Trophoblast cell (in vitro differentiated cells and primary cell): ENCODE results near the gene CADPS2.

Experiments
- DNase-seq, 2 donors: peaks; one replicate each; pipeline ENCODE4 v3.0.0-alpha.2; 2016
- H2AFZ ChIP-seq: 2 replicates; pipeline ENCODE4 v1.6.1; 2013; ENCODE audit warnings: low read length, moderate library complexity, mild to moderate bottlenecking; ENCODE audit not compliant: insufficient read depth, poor library complexity
- H2AK5ac ChIP-seq: 2 replicates; pipeline ENCODE4 v1.6.1; 2013; ENCODE audit warnings: mild to moderate bottlenecking, low read length
- H2BK120ac ChIP-seq: 2 replicates; pipeline ENCODE4 v1.6.1; 2013; ENCODE audit warnings: low read length, mild to moderate bottlenecking, moderate library complexity; ENCODE audit not compliant: insufficient read depth, poor library complexity
- H2BK12ac ChIP-seq: 2 replicates; pipeline ENCODE4 v1.6.1; 2013; ENCODE audit warnings: mild to moderate bottlenecking, low read length, moderate library complexity
- H2BK5ac ChIP-seq: 2 replicates; pipeline ENCODE4 v1.6.1; 2013; ENCODE audit warnings: low read length, low read depth, moderate library complexity, mild to moderate bottlenecking; ENCODE audit not compliant: poor library complexity
- H3K14ac ChIP-seq: 2 replicates; pipeline ENCODE4 v1.6.1; 2013; ENCODE audit warnings: mild to moderate bottlenecking, low read length
- H3K18ac ChIP-seq: 2 replicates; pipeline ENCODE4 v1.6.1; 2013; ENCODE audit warnings: mild to moderate bottlenecking, low read length
- H3K23ac ChIP-seq: 2 replicates; pipeline ENCODE4 v1.6.1; 2013; ENCODE audit warnings: low read length
- H3K27ac ChIP-seq: 2 replicates; pipeline ENCODE4 v1.5.1; 2013; ENCODE audit warnings: low read depth, mild to moderate bottlenecking, inconsistent platforms, low read length, moderate library complexity
- H3K27me3 ChIP-seq: 2 replicates; pipeline ENCODE4 v1.6.1; 2013; ENCODE audit warnings: inconsistent platforms, mild to moderate bottlenecking, low read length, moderate library complexity; ENCODE audit not compliant: insufficient read depth
- H3K36me3 ChIP-seq, 2 experiments: 1 replicate in 1 of 2; 2 replicates in 1 of 2; pipeline ENCODE4 v1.6.1; 2013; ENCODE audit warnings: low read length in 2 of 2, mild to moderate bottlenecking in 2 of 2, moderate library complexity in 1 of 2; ENCODE audit not compliant: insufficient read depth in 2 of 2, control insufficient read depth in 1 of 2
- H3K4ac ChIP-seq: 2 replicates; pipeline ENCODE4 v1.6.1; 2013; ENCODE audit warnings: low read depth, mild to moderate bottlenecking, low read length, moderate library complexity
- H3K4me1 ChIP-seq, 2 experiments: 1 replicate in 1 of 2; 2 replicates in 1 of 2; pipeline ENCODE4 v1.6.1; 2013; ENCODE audit warnings: low read length in 2 of 2, mild to moderate bottlenecking in 2 of 2, moderate library complexity in 1 of 2; ENCODE audit not compliant: insufficient read depth in 2 of 2, control insufficient read depth in 1 of 2
- H3K4me2 ChIP-seq: 2 replicates; pipeline ENCODE4 v1.6.1; 2013; ENCODE audit warnings: inconsistent platforms, mild to moderate bottlenecking, low read length, moderate library complexity
- H3K4me3 ChIP-seq: 2 replicates; pipeline ENCODE4 v1.5.1; 2013; ENCODE audit warnings: mild to moderate bottlenecking, low read depth, low read length, inconsistent platforms
- H3K79me1 ChIP-seq: one replicate; pipeline ENCODE4 v1.6.1; 2013; ENCODE audit warnings: low read length
- H3K79me2 ChIP-seq: 2 replicates; pipeline ENCODE4 v1.6.1; 2013; ENCODE audit warnings: low read length, mild to moderate bottlenecking; ENCODE audit not compliant: control insufficient read depth, insufficient read depth, poor library complexity
- H3K9ac ChIP-seq: 2 replicates; pipeline ENCODE4 v1.6.1; 2013; ENCODE audit warnings: mild to moderate bottlenecking, low read length
- H3K9me3 ChIP-seq: 2 replicates; pipeline ENCODE4 v1.6.1; 2013; ENCODE audit warnings: low read depth, mild to moderate bottlenecking, control low read depth, inconsistent platforms, low read length; ENCODE audit not compliant: insufficient read depth
- H4K12ac ChIP-seq: 2 replicates; pipeline ENCODE4 v1.6.1; 2013; ENCODE audit warnings: low read depth, mild to moderate bottlenecking, low read length, moderate library complexity
- H4K8ac ChIP-seq: 2 replicates; pipeline ENCODE4 v1.6.1; 2013; ENCODE audit warnings: low read depth, mild to moderate bottlenecking, low read length, moderate library complexity
- H4K91ac ChIP-seq: one replicate; pipeline ENCODE4 v1.6.1; 2013; ENCODE audit warnings: low read depth, mild to moderate bottlenecking, low read length, moderate library complexity
- WGBS: extraction: QIAGEN DNeasy Blood & Tissue Kit; methylation state at CpG from one replicate; pipeline ENCODE4 v1.1.7; 2013; ENCODE audit warnings: missing lambda C conversion rate; ENCODE audit not compliant: insufficient read length, insufficient coverage; ENCODE audit errors: extremely low coverage; 5-methylcytosine and 5-hydroxymethylcytosine counted together

Gene CADPS2

GRCh38 chr7:122298618-122299017 is 587.6 kb downstream of the CADPS2 start:
- H3K23ac ChIP-seq, result no peak overlapping the region
- H3K9me3 ChIP-seq, result peaks cover 2% of the 10 kb centered on the region
- H3K79me2 ChIP-seq, result no peaks in the 10 kb centered on the region
- no peak overlapping the region for H2BK5ac ChIP-seq
- H3K4me1 ChIP-seq, result peaks cover 7 to 8% of the 10 kb centered on the region in 2 experiments
- no peak overlapping the region for H4K8ac ChIP-seq
- H3K36me3 ChIP-seq, result no peaks in the 10 kb centered on the region
- H3K4ac ChIP-seq, result no peak overlapping the region
- no peak overlapping the region for H2BK12ac ChIP-seq
- H3K79me1 ChIP-seq, result no peaks in the 10 kb centered on the region
- no peak overlapping the region for H2BK120ac ChIP-seq
- H3K9ac ChIP-seq, result no peak overlapping the region
- no peak overlapping the region for H2AK5ac ChIP-seq
- no CpG with 5 or more reads among the region's 2 CpGs for WGBS
- H3K18ac ChIP-seq, result no peak overlapping the region
- no peak overlapping the region for H3K27ac ChIP-seq
- H2AFZ ChIP-seq, result no peak overlapping the region
- H4K12ac ChIP-seq, result no peak overlapping the region
- no peak overlapping the region for H4K91ac ChIP-seq
- H3K4me2 ChIP-seq, result no peak overlapping the region
- H3K27me3 ChIP-seq, result peaks cover 37% of the 10 kb centered on the region
- no peak overlapping the region for H3K14ac ChIP-seq
- no peak for DNase-seq
- no peak overlapping the region for H3K4me3 ChIP-seq

DNA sequence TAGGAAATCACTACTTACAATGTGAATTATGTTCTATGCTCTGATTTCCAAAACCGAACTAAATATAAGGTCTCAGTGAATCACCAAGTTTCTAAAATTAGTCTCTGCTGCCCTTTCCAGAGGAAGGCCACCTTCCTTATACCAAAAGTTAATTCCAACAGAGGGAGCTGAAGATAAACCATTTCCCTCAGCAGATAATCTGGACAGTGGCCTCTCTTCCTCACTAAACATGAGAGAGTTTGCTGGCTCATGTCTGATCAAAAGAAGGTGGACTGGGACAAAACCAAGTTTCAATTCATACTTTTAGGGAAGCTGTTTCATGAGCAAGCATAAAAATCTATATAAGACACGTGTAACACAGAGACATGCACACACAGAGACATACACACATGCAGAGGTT is 588.1 kb downstream of the CADPS2 start:
- Histone ChIP-seq H2BK120ac (no peak overlapping the region), H3K23ac (no peak overlapping the region), H3K4me2 (no peak overlapping the region), H4K12ac (no peak overlapping the region), H3K18ac (no peak overlapping the region), H3K79me1 (no peaks in the 10 kb centered on the region), H3K9me3 (peaks cover 2% of the 10 kb centered on the region), H2AK5ac (no peak overlapping the region), H3K4ac (no peak overlapping the region), H3K79me2 (no peaks in the 10 kb centered on the region), H3K27ac (no peak overlapping the region), H3K14ac (no peak overlapping the region), H4K91ac (no peak overlapping the region), H3K4me3 (no peak overlapping the region), H2BK5ac (no peak overlapping the region), H3K9ac (no peak overlapping the region), H3K36me3 (no peaks in the 10 kb centered on the region), H3K4me1 (peaks cover 7 to 8% of the 10 kb centered on the region in 2 experiments), H2BK12ac (no peak overlapping the region), H3K27me3 (peaks cover 34% of the 10 kb centered on the region), H4K8ac (no peak overlapping the region), H2AFZ (no peak overlapping the region)
- no peak for DNase-seq
- no CpG with 5 or more reads among the region's 2 CpGs for WGBS

GRCh38 chr7:122291189-122291588 is 595.1 kb downstream of the CADPS2 start:
- H2BK12ac ChIP-seq, result no peak overlapping the region
- H3K4me2 ChIP-seq, result no peak overlapping the region
- no peak overlapping the region for H3K23ac ChIP-seq
- H3K9me3 ChIP-seq, result no peaks in the 10 kb centered on the region
- H3K4me1 ChIP-seq, result no peaks in the 10 kb centered on the region
- no CpG with 5 or more reads among the region's 2 CpGs for WGBS
- H2BK5ac ChIP-seq, result no peak overlapping the region
- H3K27ac ChIP-seq, result no peak overlapping the region
- H2BK120ac ChIP-seq, result no peak overlapping the region
- H4K8ac ChIP-seq, result no peak overlapping the region
- no peaks in the 10 kb centered on the region for H3K36me3 ChIP-seq
- no peak overlapping the region for H3K9ac ChIP-seq
- no peak overlapping the region for H3K4me3 ChIP-seq
- DNase-seq, result no peak
- no peak overlapping the region for H4K91ac ChIP-seq
- H3K18ac ChIP-seq, result no peak overlapping the region
- H3K79me2 ChIP-seq, result no peaks in the 10 kb centered on the region
- no peak overlapping the region for H2AK5ac ChIP-seq
- no peak overlapping the region for H2AFZ ChIP-seq
- H3K4ac ChIP-seq, result no peak overlapping the region
- H4K12ac ChIP-seq, result no peak overlapping the region
- no peak overlapping the region for H3K14ac ChIP-seq
- H3K79me1 ChIP-seq, result no peaks in the 10 kb centered on the region
- H3K27me3 ChIP-seq, result no peaks in the 10 kb centered on the region

DNA sequence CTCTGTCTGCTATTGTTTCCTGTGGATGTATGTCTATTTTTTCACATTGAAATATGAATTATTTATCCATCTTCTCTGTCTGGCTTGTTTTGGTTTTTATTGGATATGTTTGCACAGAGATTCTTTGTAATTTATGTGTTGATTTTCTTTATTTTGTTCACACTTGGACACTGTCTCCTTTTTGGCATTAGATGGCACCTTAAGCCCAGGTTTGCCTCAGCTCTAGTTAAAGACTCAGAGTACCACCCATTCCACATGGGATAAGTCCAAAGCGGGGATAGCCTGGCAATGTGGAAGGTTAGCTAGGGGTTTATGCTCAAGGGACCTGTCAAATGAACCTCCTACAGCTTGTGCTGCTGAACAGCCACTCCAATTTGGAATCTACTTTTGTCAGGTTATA is 595.8 kb downstream of the CADPS2 start:
- H2BK12ac ChIP-seq, result no peak overlapping the region
- H4K91ac ChIP-seq, result no peak overlapping the region
- no peak overlapping the region for H3K4ac ChIP-seq
- no peak overlapping the region for H3K4me2 ChIP-seq
- H2BK5ac ChIP-seq, result no peak overlapping the region
- no peak overlapping the region for H3K23ac ChIP-seq
- H3K36me3 ChIP-seq, result no peaks in the 10 kb centered on the region
- no peaks in the 10 kb centered on the region for H3K79me1 ChIP-seq
- H2AK5ac ChIP-seq, result no peak overlapping the region
- no peaks in the 10 kb centered on the region for H3K27me3 ChIP-seq
- H2BK120ac ChIP-seq, result no peak overlapping the region
- H3K27ac ChIP-seq, result no peak overlapping the region
- WGBS, result no CpG with 5 or more reads among the region's 1 CpG
- H4K12ac ChIP-seq, result no peak overlapping the region
- no peak overlapping the region for H4K8ac ChIP-seq
- DNase-seq, result no peak
- H3K4me1 ChIP-seq, result no peaks in the 10 kb centered on the region
- no peak overlapping the region for H3K18ac ChIP-seq
- no peak overlapping the region for H2AFZ ChIP-seq
- no peak overlapping the region for H3K9ac ChIP-seq
- H3K79me2 ChIP-seq, result no peaks in the 10 kb centered on the region
- no peaks in the 10 kb centered on the region for H3K9me3 ChIP-seq
- no peak overlapping the region for H3K14ac ChIP-seq
- no peak overlapping the region for H3K4me3 ChIP-seq
